ENCODE results near the gene PEX7.

- no peak for TF ChIP-seq POLR2A (IDR thresholded peaks at IDR 0.05)
- no peak for TF ChIP-seq CTCF (IDR thresholded peaks at IDR 0.05)
Observed at GRCh38 chr6:136860043-136860442, 37.7 kb downstream of the PEX7 start.

Data from adrenal gland (tissue), 5 donors.